Lung microvascular endothelial cell (primary cell): ENCODE measurements around the gene FBXL7. TPM values are rescaled to one million over a fixed set of nuclear protein-coding genes. Genes with fewer than 3 reads are reported as not detected.

Experiments
- DNase-seq, 2 donors: peaks; one replicate each; pipeline versions ENCODE4 v3.0.0 to v3.0.0-alpha.2; 2010; ENCODE audit warnings: low read depth in 2 of 2
- total RNA-seq: library from RNA; depleted of rRNA; stranded (reverse); fragments of >200 nt; gene quantifications from 2 replicates; pipeline ENCODE4 v1.2.1, GENCODE V29; 2014

The FBXL7 gene
- total RNA-seq, 1 donor from 2014 or later, result 14.1 TPM

GRCh38 chr5:15611008-15611407 lies 111.0 kb downstream of the FBXL7 start:
- no peak for DNase-seq

- no peak for DNase-seq
Observed at GRCh38 chr5:15612915-15613635, 113.1 kb downstream of the FBXL7 start.

- DNase-seq, result no peak
Observed at GRCh38 chr5:15614679-15615078, 114.7 kb downstream of the FBXL7 start.

- DNase-seq, result no peak
Observed at GRCh38 chr5:15615859-15616258, 115.9 kb downstream of the FBXL7 start.

- DNase-seq, result no peak
Observed at GRCh38 chr5:15618938-15619337, 119.0 kb downstream of the FBXL7 start.

- peak; percentile 84 to 91 for DNase-seq
Observed at GRCh38 chr5:15620501-15620900, 120.5 kb downstream of the FBXL7 start.

- DNase-seq, result peak; percentile 33 to 46
Observed at GRCh38 chr5:15621094-15621493, 121.1 kb downstream of the FBXL7 start.

- no peak for DNase-seq
Observed at GRCh38 chr5:15623794-15624193, 123.8 kb downstream of the FBXL7 start.

- no peak for DNase-seq
Observed at GRCh38 chr5:15627109-15627508, 127.1 kb downstream of the FBXL7 start.

- DNase-seq, result peak; percentile 12 to 61
Observed at GRCh38 chr5:15627647-15628046, 127.7 kb downstream of the FBXL7 start.

- DNase-seq, result peak in 1 of 2 donors; percentile 30
Observed at GRCh38 chr5:15630441-15630840, 130.5 kb downstream of the FBXL7 start.

- DNase-seq, result no peak
Observed at GRCh38 chr5:15634591-15635288, 134.8 kb downstream of the FBXL7 start.

- DNase-seq, result no peak
Observed at GRCh38 chr5:15635289-15635616, 135.3 kb downstream of the FBXL7 start.

- no peak for DNase-seq
Observed at GRCh38 chr5:15637345-15637744, 137.4 kb downstream of the FBXL7 start.

- DNase-seq, result no peak
Observed at GRCh38 chr5:15637886-15638285, 137.9 kb downstream of the FBXL7 start.

GRCh38 chr5:15638296-15638695 lies 138.3 kb downstream of the FBXL7 start:
- DNase-seq, result no peak

- DNase-seq, result no peak
Observed at GRCh38 chr5:15639288-15639687, 139.3 kb downstream of the FBXL7 start.

- DNase-seq, result no peak
Observed at GRCh38 chr5:15640116-15640515, 140.1 kb downstream of the FBXL7 start.

GRCh38 chr5:15643731-15644130 lies 143.8 kb downstream of the FBXL7 start:
- DNase-seq, result no peak

GRCh38 chr5:15645381-15646160 lies 145.6 kb downstream of the FBXL7 start:
- DNase-seq, result peak; percentile 76 to 83

- no peak for DNase-seq
Observed at GRCh38 chr5:15646371-15646770, 146.4 kb downstream of the FBXL7 start.

- no peak for DNase-seq
Observed at GRCh38 chr5:15647251-15647650, 147.3 kb downstream of the FBXL7 start.
